Stomach (tissue), 19 donors: ENCODE results near the gene OMD. TPM values are rescaled to one million over a fixed set of nuclear protein-coding genes. Genes with fewer than 3 reads are reported as not detected.

Experiments
- DNase-seq, 2 donors: peaks; one replicate each; pipeline versions ENCODE4 v3.0.0 to v3.0.0-alpha.2; 2013 to 2019
- H3K27ac ChIP-seq, 5 donors: fragments of 200-600 bp in 4 of 5; sonication (generic) in 4 of 5; one replicate each; pipeline ENCODE4 v1.5.1; 2013 to 2019; ENCODE audit warnings: mild to moderate bottlenecking in 1 of 5, moderate library complexity in 1 of 5
- H3K27me3 ChIP-seq, 3 donors: fragments of 200-600 bp; sonication (generic); one replicate each; pipeline ENCODE4 v1.5.1; 2017 to 2019; ENCODE audit warnings: mixed run types in 1 of 3
- H3K36me3 ChIP-seq, 4 donors: fragments of 200-600 bp; sonication (generic); 1 replicate in 3 of 4; 2 replicates in 1 of 4; pipeline ENCODE4 v1.5.1; 2016 to 2019
- H3K4me1 ChIP-seq, 4 donors: fragments of 200-600 bp; sonication (generic); one replicate each; pipeline ENCODE4 v1.5.1; 2016 to 2019
- H3K4me3 ChIP-seq, 4 donors: fragments of 200-600 bp; sonication (generic) in 3 of 4; one replicate each; pipeline ENCODE4 v1.5.1; 2016 to 2019; ENCODE audit warnings: mild to moderate bottlenecking in 1 of 4
- H3K9me3 ChIP-seq, 4 donors: fragments of 200-600 bp; sonication (generic); one replicate each; pipeline ENCODE4 v1.5.1; 2016 to 2019
- EP300 ChIP-seq: sonication (generic); formaldehyde crosslinking; IDR thresholded peaks from one replicate; pipeline ENCODE4 v1.6.1; 2017; ENCODE audit warnings: antibody characterized with exemption
- POLR2A ChIP-seq, 4 donors: fragments of 450-650 bp; IDR thresholded peaks; one replicate each; pipeline ENCODE4 v1.6.1; 2016; ENCODE audit warnings: antibody characterized with exemption in 4 of 4, control low read depth in 2 of 4, mild to moderate bottlenecking in 1 of 4, moderate library complexity in 1 of 4
- POLR2AphosphoS5 ChIP-seq, 3 donors: sonication (generic); formaldehyde crosslinking; IDR thresholded peaks; one replicate each; pipeline ENCODE4 v1.6.1; 2016; ENCODE audit warnings: antibody characterized with exemption in 3 of 3
- WGBS, 5 donors: extraction: QIAGEN DNeasy Blood & Tissue Kit in 3 of 5; methylation state at CpG; one replicate each; pipeline versions ENCODE4 v1.1.5 to v1.1.7; 2013 to 2018; 5-methylcytosine and 5-hydroxymethylcytosine counted together
- intact Hi-C: fragments of 100-400 bp; cut with DNase I; formaldehyde crosslinking; loops from one replicate; pipeline ENCODE4 v1.15.1; 2023; ENCODE audit warnings: low total_unique reads
- long read RNA-seq, 10 donors: transcript quantifications; one replicate each; lab custom pipeline, GENCODE V29; 2026
- polyA plus RNA-seq, 3 donors: library from polyadenylated mRNA; stranded (reverse); fragments of 200-250 nt; gene quantifications; one replicate each; pipeline ENCODE4 v1.2.3, GENCODE V29; 2013
- total RNA-seq, 5 donors: library from RNA; depleted of rRNA; stranded (reverse); fragments of >200 nt; gene quantifications; one replicate each; pipeline versions ENCODE4 v1.1.0 to v1.2.3, GENCODE V29; 2014 to 2016
- TF ChIP-seq, protein P1 (sequence below), 7 experiments: fragments of 450-650 bp in 4 of 7; fragments of 200-600 bp in 3 of 7; sonication (generic) in 3 of 7; IDR thresholded peaks; one replicate each; pipeline ENCODE4 v1.5.1; 2016 to 2019; ENCODE audit warnings: antibody characterized with exemption in 7 of 7, control low read depth in 2 of 7, mild to moderate bottlenecking in 1 of 7
- donor health status: healthy with polysubstance abuse.
- donor health status: Bipolar disorder and iron deficiency.
- donor health status: healthy.

Gene OMD, protein sequence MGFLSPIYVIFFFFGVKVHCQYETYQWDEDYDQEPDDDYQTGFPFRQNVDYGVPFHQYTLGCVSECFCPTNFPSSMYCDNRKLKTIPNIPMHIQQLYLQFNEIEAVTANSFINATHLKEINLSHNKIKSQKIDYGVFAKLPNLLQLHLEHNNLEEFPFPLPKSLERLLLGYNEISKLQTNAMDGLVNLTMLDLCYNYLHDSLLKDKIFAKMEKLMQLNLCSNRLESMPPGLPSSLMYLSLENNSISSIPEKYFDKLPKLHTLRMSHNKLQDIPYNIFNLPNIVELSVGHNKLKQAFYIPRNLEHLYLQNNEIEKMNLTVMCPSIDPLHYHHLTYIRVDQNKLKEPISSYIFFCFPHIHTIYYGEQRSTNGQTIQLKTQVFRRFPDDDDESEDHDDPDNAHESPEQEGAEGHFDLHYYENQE
- total RNA-seq (10 to 100 TPM in 1 of 5 donors, 1 to 10 TPM in 4; 2.0 to 18.9 (median 5.3) TPM), polyA plus RNA-seq (1 to 10 TPM in 2 of 3 donors, under 1 TPM in 1; 0.56 to 2.2 (median 1.2) TPM)
- long read RNA-seq, donor 1, result 0 reads
- long read RNA-seq, donor 2, result 0 reads
- long read RNA-seq, donor 3, result 0 reads
- long read RNA-seq, donor 4, result 0 reads
- long read RNA-seq, donor 5, partial matches to known transcripts, result 0 of 2 reads
- long read RNA-seq, donor 5, other reads (novel, unspliced or antisense), result 0 of 2 reads
- long read RNA-seq, donor 6, partial matches to known transcripts, result 0 of 1 reads
- long read RNA-seq, donor 6, other reads (novel, unspliced or antisense), result 0 of 1 reads
- long read RNA-seq, donor 7, result 0 reads
- long read RNA-seq, donor 8, partial matches to known transcripts, result 0 of 1 reads
- long read RNA-seq, donor 8, other reads (novel, unspliced or antisense), result 0 of 1 reads
- long read RNA-seq, donor 9, result 0 reads
- long read RNA-seq, donor 10, result 0 reads

DNA sequence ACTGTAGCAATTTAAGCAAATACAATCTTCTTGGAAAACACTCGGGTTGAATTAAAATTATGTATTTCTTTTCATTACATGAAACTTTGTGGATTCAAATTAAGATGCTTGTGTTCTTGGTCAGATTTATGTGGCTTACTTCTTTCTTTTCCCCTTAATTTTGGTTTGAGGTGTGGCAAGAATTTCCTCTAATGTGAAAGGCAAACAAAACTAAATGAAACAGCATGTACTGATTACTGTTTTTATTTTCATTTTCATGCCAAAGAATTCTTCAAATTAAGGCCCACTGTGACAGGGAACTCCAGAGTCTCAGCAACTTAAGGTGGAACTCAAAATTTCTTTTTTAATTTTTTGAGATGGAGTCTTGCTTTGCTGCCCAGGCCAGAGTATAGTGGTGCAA, at the start of gene OMD:
TSS of gene OMD (minus strand) at position 132 of the 400 bp plus-strand sequence. CDS start 6,913 bp downstream, outside the sequence.
- TF ChIP-seq POLR2AphosphoS5 (IDR thresholded peaks at IDR 0.05), result no peak
- TF ChIP-seq, protein P1, sequence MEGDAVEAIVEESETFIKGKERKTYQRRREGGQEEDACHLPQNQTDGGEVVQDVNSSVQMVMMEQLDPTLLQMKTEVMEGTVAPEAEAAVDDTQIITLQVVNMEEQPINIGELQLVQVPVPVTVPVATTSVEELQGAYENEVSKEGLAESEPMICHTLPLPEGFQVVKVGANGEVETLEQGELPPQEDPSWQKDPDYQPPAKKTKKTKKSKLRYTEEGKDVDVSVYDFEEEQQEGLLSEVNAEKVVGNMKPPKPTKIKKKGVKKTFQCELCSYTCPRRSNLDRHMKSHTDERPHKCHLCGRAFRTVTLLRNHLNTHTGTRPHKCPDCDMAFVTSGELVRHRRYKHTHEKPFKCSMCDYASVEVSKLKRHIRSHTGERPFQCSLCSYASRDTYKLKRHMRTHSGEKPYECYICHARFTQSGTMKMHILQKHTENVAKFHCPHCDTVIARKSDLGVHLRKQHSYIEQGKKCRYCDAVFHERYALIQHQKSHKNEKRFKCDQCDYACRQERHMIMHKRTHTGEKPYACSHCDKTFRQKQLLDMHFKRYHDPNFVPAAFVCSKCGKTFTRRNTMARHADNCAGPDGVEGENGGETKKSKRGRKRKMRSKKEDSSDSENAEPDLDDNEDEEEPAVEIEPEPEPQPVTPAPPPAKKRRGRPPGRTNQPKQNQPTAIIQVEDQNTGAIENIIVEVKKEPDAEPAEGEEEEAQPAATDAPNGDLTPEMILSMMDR (IDR thresholded peaks at IDR 0.05), result no peak
- Histone ChIP-seq H3K36me3 (no peaks in the 10 kb centered on the region), H3K27me3 (no peaks in the 10 kb centered on the region), H3K4me3 (peak within 1 kb of the TSS; percentile 8 to 19 (median 12)), H3K4me1 (peaks cover 0 to 30% (median 11%) of the 10 kb centered on the region in 4 donors), H3K27ac (peak within 1 kb of the TSS in 3 of 5 donors; percentile 17 to 36 (median 21)), H3K9me3 (no peaks in the 10 kb centered on the region)
- 27 to 58% (median 28%) methylated on average over 1 of the region's 1 CpG for WGBS, 5 donors
- no peak for DNase-seq
- intact Hi-C loops, result no loop called here

DNA sequence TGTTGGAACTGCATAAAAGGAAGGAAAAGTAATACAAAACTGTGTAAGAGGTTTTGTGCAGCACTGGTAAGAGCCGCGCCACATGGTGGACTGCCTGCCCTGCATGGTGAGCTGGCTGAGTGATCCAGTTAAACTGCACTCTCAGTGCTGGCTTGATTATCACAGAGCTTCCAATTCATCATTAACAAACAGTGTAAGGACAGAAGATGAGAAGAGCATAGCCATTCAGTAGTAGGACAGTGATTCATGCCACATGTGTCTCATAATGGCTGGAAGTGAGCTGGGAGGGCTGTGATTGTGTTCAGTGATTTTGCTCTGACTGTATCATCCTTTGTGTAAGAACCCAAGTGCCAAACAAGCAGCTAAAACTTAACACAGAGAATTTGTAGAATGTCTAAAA, 43.9 kb upstream of the OMD start:
- Histone ChIP-seq H3K36me3 (peaks cover 0 to 6% (median 0%) of the 10 kb centered on the region in 4 donors), H3K9me3 (no peaks in the 10 kb centered on the region), H3K27ac (no peak overlapping the region), H3K4me1 (peaks cover 0 to 8% (median 4%) of the 10 kb centered on the region in 4 donors), H3K4me3 (no peak overlapping the region), H3K27me3 (no peaks in the 10 kb centered on the region)
- 91 to 100% (median 98%) methylated on average over 2 of the region's 2 CpGs for WGBS, 5 donors
- intact Hi-C loops, result no loop called here
- DNase-seq, result no peak
- no peak for TF ChIP-seq POLR2A (IDR thresholded peaks at IDR 0.05)
- no peak for TF ChIP-seq POLR2AphosphoS5 (IDR thresholded peaks at IDR 0.05)
- TF ChIP-seq, protein P1 (IDR thresholded peaks at IDR 0.05), result no peak
- TF ChIP-seq EP300, result no peak

DNA sequence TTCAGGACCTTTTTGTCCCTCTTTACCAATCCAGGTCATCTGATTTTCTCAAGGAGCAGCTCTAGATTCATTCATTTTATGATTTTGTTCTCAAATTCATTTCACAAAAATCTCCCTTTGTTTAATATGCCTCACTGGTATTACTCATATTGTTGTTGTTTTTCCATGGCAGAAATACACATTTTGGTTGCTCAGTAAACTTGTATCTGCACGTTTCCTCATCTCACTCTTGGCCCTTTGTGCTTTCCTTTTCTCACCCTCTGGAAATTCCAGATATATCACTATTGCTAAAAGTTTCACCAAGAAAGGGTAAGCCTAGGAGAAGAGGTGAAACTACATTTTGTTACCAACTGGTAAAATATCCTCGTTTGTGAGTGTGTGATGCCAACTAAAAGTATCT, 43.2 kb upstream of the OMD start:
- no peak for DNase-seq
- Histone ChIP-seq H3K4me3 (no peak overlapping the region), H3K27ac (no peak overlapping the region), H3K36me3 (peaks cover 0 to 6% (median 0%) of the 10 kb centered on the region in 4 donors), H3K4me1 (peaks cover 0 to 8% (median 4%) of the 10 kb centered on the region in 4 donors), H3K9me3 (no peaks in the 10 kb centered on the region), H3K27me3 (no peaks in the 10 kb centered on the region)
- intact Hi-C loops, result no loop called here
- no peak for TF ChIP-seq POLR2A (IDR thresholded peaks at IDR 0.05)
- TF ChIP-seq, protein P1 (IDR thresholded peaks at IDR 0.05), result no peak
- TF ChIP-seq EP300, result no peak
- no peak for TF ChIP-seq POLR2AphosphoS5 (IDR thresholded peaks at IDR 0.05)
- 76 to 93% (median 86%) methylated on average over 2 of the region's 2 CpGs for WGBS, 5 donors

DNA sequence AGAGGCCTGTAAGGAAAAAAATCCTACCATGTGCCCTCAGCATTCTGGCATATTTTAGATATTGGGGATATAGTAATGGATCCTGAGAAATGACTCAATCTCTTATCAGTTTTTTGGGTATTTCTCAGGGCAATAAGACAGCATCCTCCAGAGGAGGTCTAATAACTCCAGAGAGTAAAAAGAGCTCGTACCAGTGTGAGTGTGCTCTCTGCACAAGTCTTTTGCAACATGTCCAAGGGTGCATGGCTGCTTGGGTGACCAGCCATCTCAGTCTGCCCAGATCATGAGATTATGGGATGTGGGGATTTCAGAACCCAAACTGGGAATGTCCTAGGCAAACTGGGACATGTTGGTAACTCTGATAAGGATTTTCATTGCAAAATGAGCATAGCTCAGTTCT, 42.8 kb upstream of the OMD start:
- TF ChIP-seq POLR2A (IDR thresholded peaks at IDR 0.05), result no peak
- TF ChIP-seq, protein P1 (IDR thresholded peaks at IDR 0.05), result no peak
- TF ChIP-seq EP300, result no peak
- Histone ChIP-seq H3K9me3 (no peaks in the 10 kb centered on the region), H3K4me1 (peaks cover 0 to 8% (median 4%) of the 10 kb centered on the region in 4 donors), H3K36me3 (peaks cover 0 to 6% (median 0%) of the 10 kb centered on the region in 4 donors), H3K27me3 (no peaks in the 10 kb centered on the region), H3K27ac (no peak overlapping the region), H3K4me3 (no peak overlapping the region)
- intact Hi-C loops, result no loop called here
- no peak for DNase-seq
- 90 to 100% (median 96%) methylated on average over 1 of the region's 1 CpG for WGBS, 5 donors
